K562 (cell line): Measurements from ENCODE around the gene CPED1. TPM values are rescaled to one million over a fixed set of nuclear protein-coding genes. Genes with fewer than 3 reads are reported as not detected.

Source experiments
- BHLHE40 ChIP-seq: IDR thresholded peaks from 2 replicates; pipeline ENCODE4 v1.6.1; 2011; ENCODE audit warnings: low read length, improper control_type of control experiment
- BRD9 ChIP-seq: fragments of 450-650 bp; IDR thresholded peaks from 2 replicates; pipeline ENCODE4 v1.6.1; 2018; ENCODE audit warnings: low read depth; ENCODE audit not compliant: partially characterized antibody
- EP400 ChIP-seq: fragments of 450-650 bp; IDR thresholded peaks from 2 replicates; pipeline ENCODE4 v1.6.1; 2017; ENCODE audit warnings: antibody characterized with exemption, mild to moderate bottlenecking, moderate library complexity
- HNRNPL ChIP-seq: fragments of 200-400 bp; formaldehyde crosslinking; IDR thresholded peaks from 2 replicates; pipeline ENCODE4 v1.6.1; 2017; ENCODE audit warnings: low read depth, mild to moderate bottlenecking, low read length
- KLF16 ChIP-seq: IDR thresholded peaks from 2 replicates; pipeline ENCODE4 v1.6.1; 2016; ENCODE audit warnings: antibody characterized with exemption
- MECOM ChIP-seq: fragments of 250-450 bp; sonication (Bioruptor Pico); IDR thresholded peaks from 2 replicates; pipeline ENCODE4 v1.8.0; 2022; ENCODE audit warnings: inconsistent platforms
- POLR2H ChIP-seq: IDR thresholded peaks from 2 replicates; pipeline ENCODE4 v1.6.1; 2016; ENCODE audit warnings: missing genetic modification characterization, low read depth, mild to moderate bottlenecking, control low read depth, missing compliant biosample characterization, moderate library complexity
- RBBP5 ChIP-seq: fragments of 200-600 bp; sonication (generic); IDR thresholded peaks from 2 replicates; pipeline ENCODE4 v1.6.1; 2012; ENCODE audit warnings: borderline replicate concordance, mild to moderate bottlenecking, low read length, control low read depth, inconsistent platforms; ENCODE audit not compliant: insufficient read depth, poor library complexity, severe bottlenecking
- RBM22 ChIP-seq: fragments of 200-400 bp; formaldehyde crosslinking; IDR thresholded peaks from 2 replicates; pipeline ENCODE4 v1.6.1; 2018; ENCODE audit warnings: low read length, low read depth; ENCODE audit not compliant: poor library complexity, severe bottlenecking
- SREBF1 ChIP-seq: fragments of 150-350 bp; IDR thresholded peaks from 2 replicates; pipeline ENCODE4 v1.6.1; 2014; ENCODE audit warnings: antibody characterized with exemption, low read depth, low read length, borderline replicate concordance
- SRSF9 ChIP-seq: fragments of 200-400 bp; formaldehyde crosslinking; IDR thresholded peaks from 2 replicates; pipeline ENCODE4 v1.6.1; 2017; ENCODE audit warnings: low read depth, low read length, borderline replicate concordance
- TBL1XR1 ChIP-seq, 2 experiments: IDR thresholded peaks; 2 replicates each; pipeline ENCODE4 v1.6.1; 2012; ENCODE audit warnings: improper control_type of control experiment in 2 of 2, low read length in 2 of 2, mild to moderate bottlenecking in 1 of 2
- TEAD4 ChIP-seq, 2 experiments: sonication (generic) in 1 of 2; formaldehyde crosslinking in 1 of 2; IDR thresholded peaks; 2 replicates each; pipeline versions ENCODE4 v1.6.1 to v1.8.0; 2012 to 2022; ENCODE audit warnings: borderline replicate concordance in 1 of 2, inconsistent platforms in 1 of 2, low read length in 1 of 2, mild to moderate bottlenecking in 1 of 2, missing genetic modification reagents in 1 of 2
- XRCC3 ChIP-seq: fragments of 450-650 bp; IDR thresholded peaks from 2 replicates; pipeline ENCODE4 v1.6.1; 2017; ENCODE audit warnings: mild to moderate bottlenecking, moderate library complexity
- ZNF282 ChIP-seq: sonication (generic); formaldehyde crosslinking; IDR thresholded peaks from 2 replicates; pipeline ENCODE4 v1.8.1; 2023; ENCODE audit warnings: missing genetic modification reagents
- ZNF318 ChIP-seq, 2 experiments: fragments of 450-650 bp; IDR thresholded peaks; 2 replicates each; pipeline ENCODE4 v1.6.1; 2016; ENCODE audit warnings: mild to moderate bottlenecking in 2 of 2, borderline replicate concordance in 1 of 2, low read depth in 1 of 2, moderate library complexity in 1 of 2
- ZNF436 ChIP-seq: fragments of 250-450, 450-650 bp; sonication (Bioruptor Pico); formaldehyde crosslinking; IDR thresholded peaks from 2 replicates; pipeline ENCODE4 v1.7.0; 2020; ENCODE audit warnings: mild to moderate bottlenecking
- polyA plus RNA-seq, 8 experiments: library from polyadenylated mRNA; depleted of rRNA in 4 of 8; stranded (reverse) in 5 of 8; unstranded in 3 of 8; fragments of >200 nt; fragmentation: Nextera tagmentation in 2 of 8; fragmentation: Illumina TruSeq in 1 of 8; extraction: Ambion mirVana in 2 of 8; extraction: Trizol in 1 of 8; gene quantifications; 2 replicates each; pipeline versions ENCODE4 v1.2.1 to v1.2.3, GENCODE V29; 2011 to 2014; ENCODE audit warnings: inconsistent platforms in 1 of 8, missing spikeins in 1 of 8
- total RNA-seq, 7 experiments: library from RNA; depleted of rRNA in 6 of 7; stranded (reverse); fragments of >200 nt in 6 of 7; fragmentation: Illumina TruSeq in 2 of 7; extraction: Trizol in 2 of 7; gene quantifications; 2 replicates each; pipeline versions ENCODE4 v1.2.1 to v1.2.3, GENCODE V29; 2011 to 2021; ENCODE audit warnings: low replicate concordance in 1 of 7

CPED1 gene
- total and polyA plus RNA-seq, 9 of the 15 experiments (the other 6 are each of a cell fraction or from before 2014, with no cell fraction given), result 195 to 393 (median 290) TPM

GRCh38 chr7:121107923-121108498 is 119.5 kb downstream of the CPED1 start (continued):
- TF ChIP-seq ZNF318 (IDR thresholded peaks at IDR 0.05; ENCODE audit: borderline replicate concordance in 1 of 2, low read depth in 1 of 2), result no peak
- TF ChIP-seq SRSF9, result no peak
- no peak for TF ChIP-seq RBBP5
- TF ChIP-seq BHLHE40, result no peak
- TF ChIP-seq KLF16, result no peak
- peak; percentile 23; the same call in 1 of the 2 replicates for TF ChIP-seq EP400
- TF ChIP-seq SREBF1, result no peak
- TF ChIP-seq TEAD4 (IDR thresholded peaks at IDR 0.05; ENCODE audit: low read length), result 0 out of 2 replicates have a peak, but pooled peaks have one; percentile 41
- no peak for TF ChIP-seq TEAD4 (CRISPR knock-in tag; IDR thresholded peaks at IDR 0.05; ENCODE audit: borderline replicate concordance)
- TF ChIP-seq POLR2H, result peak; percentile 60; the same call in 1 of the 2 replicates
- TF ChIP-seq BRD9, result no peak
- no peak for TF ChIP-seq HNRNPL
- TF ChIP-seq ZNF282 (CRISPR knock-in tag), result no peak
- no peak for TF ChIP-seq MECOM (CRISPR knock-in tag)
- TF ChIP-seq TBL1XR1 (IDR thresholded peaks at IDR 0.05; ENCODE audit: low read length in 2 of 2), result 0 out of 4 replicates have a peak, but pooled peaks of 1 of the 2 experiments have one; percentile 57
- no peak for TF ChIP-seq XRCC3
- no peak for TF ChIP-seq RBM22
- TF ChIP-seq ZNF436 (CRISPR knock-in tag), result no peak
